ENCODE measurements around the gene BBOX1.

GRCh38 chr11:27094120-27094519, 53.5 kb downstream of the BBOX1 start:
- TF ChIP-seq TAF1 (IDR thresholded peaks at IDR 0.05; ENCODE audit: borderline replicate concordance, insufficient read depth, low read length): no peak
- no peak for TF ChIP-seq SIN3A (IDR thresholded peaks at IDR 0.05; ENCODE audit: borderline replicate concordance, insufficient read depth, low read length)
- TF ChIP-seq REST (IDR thresholded peaks at IDR 0.05; ENCODE audit: insufficient read depth in 1 of 2, low read depth in 2 of 2, low read length in 2 of 2): no peak
